H7 (cell line): ENCODE measurements around the gene HOXD12. TPM values are rescaled to one million over a fixed set of nuclear protein-coding genes. Genes with fewer than 3 reads are reported as not detected.

Source experiments
- DNase-seq: peaks from one replicate; pipeline ENCODE4 v3.0.0; 2012
- H3K27me3 ChIP-seq: 2 replicates; pipeline ENCODE4 v1.6.0; 2011; ENCODE audit warnings: mild to moderate bottlenecking, low read length; ENCODE audit not compliant: control insufficient read depth, insufficient read depth
- H3K36me3 ChIP-seq: replicated peaks from 2 replicates; pipeline ENCODE4 v1.5.1; 2011; ENCODE audit warnings: low read length; ENCODE audit not compliant: control insufficient read depth, insufficient read depth
- H3K4me3 ChIP-seq: 2 replicates; pipeline ENCODE4 v1.5.1; 2011; ENCODE audit warnings: low read depth, mild to moderate bottlenecking, control low read depth, low read length, moderate library complexity; ENCODE audit not compliant: insufficient read depth
- total RNA-seq: library from RNA; depleted of rRNA; stranded (reverse); fragments of >200 nt; shearing (Covaris generic); gene quantifications from 2 replicates; pipeline ENCODE4 v1.2.3, GENCODE V29; 2014

Gene HOXD12
- total RNA-seq, 1 experiment from 2014 or later: not detected

- no peak for DNase-seq
- Histone ChIP-seq H3K36me3 (no peaks in the 10 kb centered on the region), H3K27me3 (peaks cover 100% of the 10 kb centered on the region), H3K4me3 (no peak overlapping the region)
These were observed 24.0 kb downstream of the HOXD12 start for GRCh38 chr2:176123411-176124109.

- Histone ChIP-seq H3K4me3 (no peak overlapping the region), H3K36me3 (no peaks in the 10 kb centered on the region), H3K27me3 (peaks cover 100% of the 10 kb centered on the region)
- peak; percentile 52 for DNase-seq
These were observed 24.7 kb downstream of the HOXD12 start for GRCh38 chr2:176124110-176124946.

GRCh38 chr2:176124947-176125771, 25.6 kb downstream of the HOXD12 start:
- Histone ChIP-seq H3K36me3 (no peaks in the 10 kb centered on the region), H3K27me3 (peaks cover 100% of the 10 kb centered on the region), H3K4me3 (no peak overlapping the region)
- no peak for DNase-seq

GRCh38 chr2:176125772-176126054, 26.1 kb downstream of the HOXD12 start:
- peak; percentile 53 for DNase-seq
- Histone ChIP-seq H3K27me3 (peaks cover 100% of the 10 kb centered on the region), H3K4me3 (no peak overlapping the region), H3K36me3 (no peaks in the 10 kb centered on the region)

GRCh38 chr2:176126929-176127773, 27.6 kb downstream of the HOXD12 start:
- no peak overlapping the region for H3K4me3 ChIP-seq
- peaks cover 100% of the 10 kb centered on the region for H3K27me3 ChIP-seq
- peak; percentile 70 for DNase-seq
- no peaks in the 10 kb centered on the region for H3K36me3 ChIP-seq

GRCh38 chr2:176127774-176128072, 28.1 kb downstream of the HOXD12 start:
- Histone ChIP-seq H3K27me3 (peaks cover 100% of the 10 kb centered on the region), H3K4me3 (no peak overlapping the region), H3K36me3 (no peaks in the 10 kb centered on the region)
- no peak for DNase-seq

- peak; percentile 86 for DNase-seq
- Histone ChIP-seq H3K36me3 (no peaks in the 10 kb centered on the region), H3K27me3 (peaks cover 100% of the 10 kb centered on the region), H3K4me3 (0 out of 2 replicates have a peak overlapping the region, but pooled peaks have one; percentile 4)
These were observed 28.8 kb downstream of the HOXD12 start for GRCh38 chr2:176128172-176128981.

- H3K27me3 ChIP-seq: peaks cover 100% of the 10 kb centered on the region
These were observed 29.6 kb downstream of the HOXD12 start, which contains the start of gene HOXD8 for GRCh38 chr2:176128982-176129796. TSS of gene HOXD8 (plus strand) at chr2:176129705. CDS start at chr2:176130367, 662 bp downstream.

GRCh38 chr2:176129813-176130146, 30.2 kb downstream of the HOXD12 start:
- Histone ChIP-seq H3K36me3 (no peaks in the 10 kb centered on the region), H3K27me3 (peaks cover 100% of the 10 kb centered on the region), H3K4me3 (peak overlapping the region; percentile 7; the same call in 1 of the 2 replicates)
- no peak for DNase-seq

More at GRCh38 chr2:176128982-176129796, 29.6 kb downstream of the HOXD12 start, which contains the start of gene HOXD8:
- Histone ChIP-seq H3K4me3 (peak within 1 kb of the TSS; percentile 7; the same call in 1 of the 2 replicates), H3K36me3 (no peaks in the 10 kb centered on the region)
- peak; percentile 88 for DNase-seq

GRCh38 chr2:176130147-176130956, 30.8 kb downstream of the HOXD12 start:
- H3K4me3 ChIP-seq: peak overlapping the region; percentile 7; the same call in 1 of the 2 replicates
- peak; percentile 86 for DNase-seq
- peaks cover 100% of the 10 kb centered on the region for H3K27me3 ChIP-seq
- H3K36me3 ChIP-seq: no peaks in the 10 kb centered on the region

- no peak for DNase-seq
- peaks cover 100% of the 10 kb centered on the region for H3K27me3 ChIP-seq
- no peaks in the 10 kb centered on the region for H3K36me3 ChIP-seq
- no peak overlapping the region for H3K4me3 ChIP-seq
These were observed 31.6 kb downstream of the HOXD12 start for GRCh38 chr2:176130957-176131847.
